Measurements from ENCODE around the gene RNU6-1.

RNU6-1 gene

DNA sequence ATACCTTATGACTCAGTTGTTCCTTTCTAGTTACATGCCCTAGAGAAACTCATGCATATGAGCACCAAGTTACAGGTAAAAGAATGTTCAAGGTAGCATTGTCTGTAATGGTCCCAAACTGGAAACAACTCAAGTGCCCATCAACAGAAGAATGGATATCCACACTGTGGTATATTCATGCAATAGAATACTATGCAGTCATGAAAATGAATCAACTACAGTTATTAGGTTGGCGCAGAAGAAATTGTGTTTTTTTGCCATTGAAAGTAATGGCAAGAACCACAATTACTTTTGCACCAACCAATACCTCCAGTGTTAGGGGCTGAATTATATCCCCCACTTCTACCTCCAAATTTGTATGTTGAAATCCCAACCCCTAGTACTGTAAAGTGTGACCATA lies 9.7 kb upstream of the RNU6-1 start:
- no peaks in the 10 kb centered on the region for H3K9me3 Mint-ChIP-seq
- CTCF ChIA-PET, result no interaction called here
- DNase-seq, result no peak
- H3K27me3 Mint-ChIP-seq, result peaks cover 9% of the 10 kb centered on the region
- no peaks in the 10 kb centered on the region for H3K36me3 Mint-ChIP-seq
- peaks cover 2% of the 10 kb centered on the region for H3K4me1 Mint-ChIP-seq
- H3K4me3 Mint-ChIP-seq, result no peak overlapping the region
- no peak overlapping the region for H3K27ac Mint-ChIP-seq

DNA sequence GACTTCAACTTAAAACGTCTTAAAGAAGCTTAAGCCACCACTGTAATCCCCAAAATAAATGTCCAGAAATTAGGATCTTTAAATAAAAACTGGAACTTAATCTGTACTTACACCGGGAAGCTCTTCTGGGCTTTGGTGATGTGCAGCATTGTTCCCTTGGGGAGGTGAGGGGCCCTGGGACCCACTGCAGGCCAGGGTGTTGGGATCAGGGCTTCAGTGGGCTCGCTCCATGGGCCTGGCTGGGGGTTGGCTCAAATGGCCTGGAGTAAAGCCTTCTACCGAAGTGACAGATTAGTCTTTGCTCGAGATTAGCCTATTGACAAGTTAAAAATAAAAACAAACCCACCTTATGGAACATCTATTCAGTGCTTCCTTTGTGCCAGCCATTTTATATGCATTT lies 6.1 kb upstream of the RNU6-1 start:
- Mint-ChIP-seq H3K36me3 (no peaks in the 10 kb centered on the region), H3K9me3 (no peaks in the 10 kb centered on the region), H3K4me3 (no peak overlapping the region), H3K4me1 (peaks cover 12% of the 10 kb centered on the region), H3K27me3 (peaks cover 8% of the 10 kb centered on the region), H3K27ac (no peak overlapping the region)
- DNase-seq, result no peak
- CTCF ChIA-PET, result no interaction called here

DNA sequence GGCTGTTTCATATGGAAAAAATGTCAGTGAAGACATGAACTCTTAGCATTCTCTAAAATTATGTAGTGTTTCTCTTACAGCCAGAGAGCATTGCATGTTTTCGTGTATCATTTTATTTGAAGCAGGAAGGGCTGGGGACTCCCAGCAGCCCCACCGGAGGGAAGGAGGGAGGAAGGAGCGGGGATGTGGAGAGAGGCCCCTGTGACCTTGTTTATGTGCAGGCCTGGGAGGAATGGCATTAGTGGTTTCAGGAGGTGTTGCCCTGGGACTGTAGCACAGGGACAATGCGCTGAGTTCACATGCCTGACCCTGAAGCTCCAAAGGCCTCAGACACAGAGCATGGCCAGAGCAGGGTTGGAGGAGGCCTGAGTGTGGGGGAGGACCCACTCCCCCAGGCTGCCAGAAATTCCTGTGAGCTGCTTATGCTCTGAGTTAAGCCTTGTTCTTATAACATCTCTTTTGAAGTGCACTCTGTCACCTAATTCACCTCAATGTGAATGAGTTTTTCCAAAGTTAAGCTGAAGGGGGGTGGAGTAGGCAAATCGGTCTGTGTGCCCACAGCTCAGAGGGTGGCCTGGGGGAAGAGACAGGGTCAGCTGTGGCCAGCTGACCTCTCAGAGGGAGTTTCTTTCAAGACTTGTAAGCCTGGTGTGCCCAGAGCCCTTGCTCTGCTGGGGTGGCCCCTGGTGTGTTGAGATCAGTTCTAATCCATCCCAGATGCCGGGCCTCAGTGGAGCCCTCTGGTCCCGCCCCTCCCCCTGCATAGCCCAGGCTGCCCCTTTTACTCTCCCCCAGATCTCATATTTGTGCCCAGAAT lies 3.9 kb upstream of the RNU6-1 start:
- peaks cover 11% of the 10 kb centered on the region for H3K27me3 Mint-ChIP-seq
- H3K36me3 Mint-ChIP-seq, result peaks cover 1% of the 10 kb centered on the region
- H3K27ac Mint-ChIP-seq, result no peak overlapping the region
- no peaks in the 10 kb centered on the region for H3K9me3 Mint-ChIP-seq
- peaks cover 22% of the 10 kb centered on the region for H3K4me1 Mint-ChIP-seq
- no peak overlapping the region for H3K4me3 Mint-ChIP-seq
- CTCF ChIA-PET, result no interaction called here
- no peak for DNase-seq

DNA sequence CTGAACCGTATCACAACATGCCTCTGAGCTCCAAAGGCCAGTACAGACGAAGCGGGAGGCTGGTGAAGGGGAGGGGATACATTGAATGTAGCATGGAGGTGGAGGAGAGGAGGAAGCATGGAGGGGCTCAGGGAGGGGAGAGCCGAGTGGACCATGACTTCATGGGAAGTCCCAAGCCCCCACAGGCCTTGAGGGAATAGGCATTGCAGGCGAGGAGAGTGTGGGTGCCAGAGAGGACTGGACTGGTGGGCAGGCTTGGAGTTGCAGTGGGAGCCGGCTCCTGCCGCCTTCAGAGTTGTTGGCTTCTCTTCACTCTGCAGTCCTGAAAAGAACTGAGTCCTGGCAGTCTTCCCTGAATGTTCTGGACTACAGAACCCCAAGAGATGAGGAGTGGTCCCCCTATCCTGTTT lies 3.3 kb upstream of the RNU6-1 start:
- CTCF ChIA-PET, result no interaction called here
- Mint-ChIP-seq H3K27ac (no peak overlapping the region), H3K9me3 (no peaks in the 10 kb centered on the region), H3K4me1 (peaks cover 28% of the 10 kb centered on the region), H3K27me3 (peaks cover 18% of the 10 kb centered on the region), H3K36me3 (peaks cover 1% of the 10 kb centered on the region), H3K4me3 (no peak overlapping the region)
- DNase-seq, result no peak

DNA sequence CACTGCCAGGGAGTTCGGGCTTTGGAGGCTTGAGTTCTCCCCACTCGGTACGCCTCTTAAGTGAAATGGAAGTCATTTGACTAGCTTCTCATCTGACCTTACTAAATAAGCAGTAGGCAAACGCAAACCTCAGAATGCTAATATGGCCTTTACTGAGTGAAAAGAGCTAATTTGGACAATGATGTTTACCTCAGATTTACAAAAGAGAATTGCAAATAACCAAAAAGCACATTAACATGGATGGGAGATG lies 1.6 kb upstream of the RNU6-1 start:
- peaks cover 33% of the 10 kb centered on the region for H3K4me1 Mint-ChIP-seq
- peaks cover 1% of the 10 kb centered on the region for H3K36me3 Mint-ChIP-seq
- H3K27ac Mint-ChIP-seq, result peak overlapping the region; percentile 96
- CTCF ChIA-PET, result interaction anchor here (1.5 kb wide), 1 partner anchor 389 kb away, joined by 6 read pairs; the partner anchor contains the start of gene CLN6
- peak overlapping the region; percentile 81 for H3K4me3 Mint-ChIP-seq
- H3K27me3 Mint-ChIP-seq, result peaks cover 34% of the 10 kb centered on the region
- no peaks in the 10 kb centered on the region for H3K9me3 Mint-ChIP-seq
- DNase-seq, result no peak

DNA sequence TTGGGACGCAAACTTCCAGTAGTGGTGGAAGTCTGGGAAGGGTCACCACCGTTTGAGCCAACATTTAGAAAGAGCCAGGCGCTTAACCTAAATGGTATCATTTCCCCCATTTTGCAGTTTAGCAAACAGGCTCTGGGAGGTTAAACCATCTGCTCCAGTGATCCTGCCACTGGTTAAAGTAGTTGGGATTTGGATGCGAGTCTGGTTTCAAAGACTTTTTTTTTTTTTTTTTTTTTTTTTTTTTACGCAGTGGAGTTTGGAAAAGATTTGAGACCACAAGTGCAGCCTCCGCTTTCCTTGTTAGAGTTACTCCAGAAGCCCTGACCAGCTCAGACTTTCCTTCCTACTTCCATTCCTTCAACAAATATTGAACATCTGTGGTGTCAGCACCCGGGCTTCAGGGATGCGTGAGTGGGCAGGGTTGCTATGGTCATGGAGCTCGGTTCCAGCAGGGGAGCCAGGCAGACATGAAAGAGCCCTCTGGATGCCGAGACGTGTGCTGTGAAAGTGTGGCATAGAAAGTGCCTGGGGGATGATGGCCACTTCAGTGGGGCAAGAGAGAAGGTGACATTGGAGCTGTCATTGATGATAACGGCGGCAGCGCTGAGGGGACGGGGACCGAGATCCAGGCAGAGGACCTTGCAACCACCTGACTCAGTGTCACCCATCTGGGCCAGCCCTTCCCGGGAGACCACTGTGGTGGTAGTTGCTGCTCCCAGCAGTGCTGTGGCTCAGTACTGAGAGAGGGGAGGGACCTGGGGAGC lies 1.1 kb upstream of the RNU6-1 start:
- peaks cover 1% of the 10 kb centered on the region for H3K36me3 Mint-ChIP-seq
- peaks cover 38% of the 10 kb centered on the region for H3K4me1 Mint-ChIP-seq
- no peak for DNase-seq
- CTCF ChIA-PET, result interaction anchor here (1.5 kb wide), 1 partner anchor 389 kb away, joined by 6 read pairs; the partner anchor contains the start of gene CLN6
- H3K27ac Mint-ChIP-seq, result peak overlapping the region; percentile 96
- H3K27me3 Mint-ChIP-seq, result peaks cover 39% of the 10 kb centered on the region
- peak overlapping the region; percentile 81 for H3K4me3 Mint-ChIP-seq
- H3K9me3 Mint-ChIP-seq, result no peaks in the 10 kb centered on the region

DNA sequence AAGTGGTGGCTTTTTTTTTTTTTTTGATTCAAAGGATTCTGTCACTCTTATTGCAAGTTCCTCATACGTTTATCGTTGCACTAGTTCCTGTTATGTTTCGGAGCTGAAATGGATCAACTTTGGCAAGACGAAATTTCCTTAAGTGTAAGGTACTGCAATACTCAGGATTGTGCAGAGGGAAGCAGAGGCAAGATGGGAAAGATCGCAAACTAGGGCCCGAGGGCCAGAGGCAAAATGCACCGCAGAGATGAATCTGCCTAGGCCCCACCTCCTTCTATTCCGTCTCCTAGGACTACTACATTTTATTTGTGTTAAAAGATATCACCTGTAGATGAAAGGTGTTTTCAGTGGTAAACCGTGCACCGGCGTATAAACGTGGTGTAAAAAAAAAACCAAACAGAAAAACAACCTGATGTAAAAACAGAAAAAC lies 331 bp downstream of the RNU6-1 start:
- Mint-ChIP-seq H3K27me3 (peaks cover 53% of the 10 kb centered on the region), H3K4me1 (peaks cover 51% of the 10 kb centered on the region), H3K9me3 (no peaks in the 10 kb centered on the region), H3K4me3 (peak overlapping the region; percentile 81), H3K27ac (peak overlapping the region; percentile 96), H3K36me3 (peaks cover 1% of the 10 kb centered on the region)
- DNase-seq, result peak; percentile 50
- CTCF ChIA-PET, result no interaction called here

DNA sequence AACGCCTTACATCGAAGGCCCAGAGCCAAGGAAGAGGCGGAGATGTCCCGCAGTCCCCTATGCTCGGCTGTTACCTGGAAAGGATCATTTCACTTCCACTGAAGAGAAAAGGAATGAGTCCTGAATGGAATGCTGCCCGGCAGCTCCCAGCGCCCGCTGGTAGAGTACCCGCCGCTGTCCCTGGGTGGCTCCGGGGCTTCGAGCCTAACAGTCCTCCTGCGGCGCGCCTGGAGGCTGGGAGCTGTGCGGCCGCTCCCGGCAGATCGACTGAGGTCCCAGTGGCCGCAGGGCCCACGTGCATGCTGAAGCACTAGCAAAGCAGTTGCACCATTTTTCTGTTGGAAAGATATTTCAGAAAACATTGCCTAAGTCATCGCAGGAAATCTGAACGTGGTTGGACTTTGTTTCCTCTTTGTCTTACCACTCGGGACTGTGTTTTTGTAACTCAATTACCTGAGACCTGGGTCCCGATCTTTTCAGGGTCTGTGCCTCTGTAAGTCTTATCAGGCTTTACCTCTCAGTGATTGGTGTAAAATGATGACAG lies 984 bp downstream of the RNU6-1 start:
- H3K4me3 Mint-ChIP-seq, result peak overlapping the region; percentile 38
- H3K27ac Mint-ChIP-seq, result peak overlapping the region; percentile 76
- CTCF ChIA-PET, result no interaction called here
- peaks cover 60% of the 10 kb centered on the region for H3K27me3 Mint-ChIP-seq
- no peaks in the 10 kb centered on the region for H3K9me3 Mint-ChIP-seq
- peaks cover 1% of the 10 kb centered on the region for H3K36me3 Mint-ChIP-seq
- peaks cover 57% of the 10 kb centered on the region for H3K4me1 Mint-ChIP-seq
- no peak for DNase-seq

DNA sequence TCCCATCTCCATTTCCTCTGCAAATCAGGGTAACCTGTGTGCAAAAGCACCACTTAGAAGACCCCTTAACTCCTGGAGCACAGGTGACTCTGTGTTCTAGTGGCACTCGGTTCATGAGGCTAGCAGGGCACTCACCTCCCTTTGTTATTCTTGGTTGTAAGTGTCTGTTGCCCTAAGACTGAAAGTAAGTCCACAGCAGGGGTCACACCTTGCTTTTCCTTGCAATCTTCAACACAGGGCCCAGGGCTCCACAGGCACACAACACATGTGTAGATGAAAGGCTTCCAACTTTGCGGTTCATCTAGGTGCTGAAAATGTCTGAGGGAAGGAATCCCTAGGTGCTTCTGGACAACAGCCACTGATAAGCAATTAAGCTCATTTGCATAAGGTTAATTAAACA lies 2.9 kb downstream of the RNU6-1 start:
- CTCF ChIA-PET, result interaction anchor here (0.6 to 4.2 kb wide), 7 partner anchors 53 to 382 kb away, joined by 3 to 35 read pairs (median 6); no protein-coding TSS in a partner anchor
- H3K27me3 Mint-ChIP-seq, result peaks cover 79% of the 10 kb centered on the region
- H3K4me3 Mint-ChIP-seq, result no peak overlapping the region
- no peak overlapping the region for H3K27ac Mint-ChIP-seq
- no peaks in the 10 kb centered on the region for H3K9me3 Mint-ChIP-seq
- peaks cover 66% of the 10 kb centered on the region for H3K4me1 Mint-ChIP-seq
- H3K36me3 Mint-ChIP-seq, result peaks cover 1% of the 10 kb centered on the region
- DNase-seq, result no peak

DNA sequence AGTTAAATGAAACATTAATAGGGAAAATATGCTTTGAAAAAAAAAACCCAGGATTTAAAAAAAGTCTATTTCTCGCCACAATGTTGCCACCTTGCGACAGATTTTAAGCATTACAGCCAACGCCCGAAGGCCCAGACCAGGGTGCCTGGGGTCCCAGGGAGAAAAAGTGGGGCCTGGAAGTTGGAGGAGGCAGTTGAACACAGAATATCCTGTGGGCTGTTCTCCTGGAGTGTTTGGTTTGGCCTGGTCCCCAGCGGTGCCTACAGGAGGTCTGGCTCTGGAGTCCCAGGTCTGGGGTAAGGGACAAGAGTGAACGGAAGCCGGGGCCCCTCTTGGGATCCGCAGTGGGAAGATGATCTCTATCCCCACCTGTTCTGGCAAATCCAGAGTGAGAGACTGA lies 3.4 kb downstream of the RNU6-1 start:
- CTCF ChIA-PET, result interaction anchor here (0.9 to 4.2 kb wide), 9 partner anchors 12 to 890 kb away, joined by 3 to 35 read pairs (median 6); partner anchors contain the start of gene SKOR1
- Mint-ChIP-seq H3K9me3 (no peaks in the 10 kb centered on the region), H3K4me3 (peak overlapping the region; percentile 63), H3K27ac (peak overlapping the region; percentile 7), H3K27me3 (peaks cover 84% of the 10 kb centered on the region), H3K4me1 (peaks cover 62% of the 10 kb centered on the region), H3K36me3 (peaks cover 1% of the 10 kb centered on the region)
- DNase-seq, result peak; percentile 69

DNA sequence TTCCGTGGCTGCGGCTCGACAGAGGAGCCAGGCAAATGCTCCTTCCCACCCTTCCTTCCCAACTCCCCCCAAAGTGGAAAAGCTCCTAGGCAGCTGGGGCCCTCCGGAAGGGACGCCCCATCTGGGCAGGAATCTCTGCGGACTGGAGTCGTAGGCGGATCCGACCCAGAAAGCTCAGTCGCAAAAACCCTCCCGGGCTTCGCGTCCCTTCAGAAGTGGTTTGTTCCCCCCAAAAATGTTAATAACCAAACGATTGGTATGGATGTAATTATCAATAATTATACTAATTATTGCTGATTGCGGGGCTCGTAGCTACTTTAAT lies 3.8 kb downstream of the RNU6-1 start:
- peaks cover 85% of the 10 kb centered on the region for H3K27me3 Mint-ChIP-seq
- no peaks in the 10 kb centered on the region for H3K9me3 Mint-ChIP-seq
- H3K36me3 Mint-ChIP-seq, result peaks cover 1% of the 10 kb centered on the region
- peak overlapping the region; percentile 63 for H3K4me3 Mint-ChIP-seq
- DNase-seq, result no peak
- H3K4me1 Mint-ChIP-seq, result peaks cover 58% of the 10 kb centered on the region
- no peak overlapping the region for H3K27ac Mint-ChIP-seq
- CTCF ChIA-PET, result interaction anchor here (0.9 to 4.2 kb wide), 8 partner anchors 12 to 890 kb away, joined by 3 to 35 read pairs (median 6); partner anchors contain the start of gene SKOR1

DNA sequence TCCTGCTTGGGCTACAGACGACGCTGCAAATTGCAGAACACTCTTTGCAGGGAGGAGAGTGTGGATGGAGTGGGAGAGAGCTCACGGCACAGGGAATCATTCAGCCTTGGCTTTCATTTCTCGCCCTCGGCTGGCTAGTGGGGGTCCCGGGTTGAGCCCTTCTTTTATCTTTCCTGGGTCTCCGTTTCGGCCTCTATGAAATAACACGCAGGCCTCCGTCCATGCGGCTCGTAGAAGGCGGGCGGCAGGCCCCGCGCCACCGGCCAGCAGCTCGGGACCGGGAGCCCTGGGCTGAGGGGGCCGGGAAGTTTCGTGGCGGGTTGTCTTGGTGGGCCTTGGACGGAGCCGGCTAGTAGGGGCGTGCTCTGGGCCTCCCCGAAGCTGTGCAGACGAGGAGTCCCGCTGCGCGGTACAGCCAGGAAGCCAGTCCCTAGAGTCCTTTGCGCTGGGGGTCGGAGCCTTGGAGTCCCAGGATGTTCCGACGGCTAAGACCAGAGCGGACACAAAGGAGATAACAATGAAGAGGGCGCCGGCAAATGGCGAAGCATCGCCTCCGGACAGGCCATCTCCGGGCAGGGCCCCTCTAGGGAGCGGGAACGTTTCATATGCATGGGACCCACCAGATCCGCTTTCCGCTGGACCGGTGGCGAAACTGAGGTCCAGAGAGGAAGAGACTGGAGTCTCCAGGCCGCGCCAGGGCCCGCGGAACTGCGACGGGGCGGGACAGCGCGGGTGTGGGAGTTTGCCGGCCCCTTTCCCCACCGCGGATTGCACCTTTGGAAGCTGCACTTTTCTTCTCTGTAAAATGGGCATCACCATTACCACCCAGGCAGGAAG lies 4.3 kb downstream of the RNU6-1 start:
- no peak for DNase-seq
- Mint-ChIP-seq H3K27ac (peak overlapping the region; percentile 4), H3K4me1 (peaks cover 56% of the 10 kb centered on the region), H3K27me3 (peaks cover 89% of the 10 kb centered on the region), H3K4me3 (peak overlapping the region; percentile 63), H3K9me3 (no peaks in the 10 kb centered on the region), H3K36me3 (peaks cover 1% of the 10 kb centered on the region)
- CTCF ChIA-PET, result interaction anchor here (0.6 to 4.2 kb wide), 9 partner anchors 11 to 889 kb away, joined by 3 to 35 read pairs (median 6); partner anchors contain the start of gene SKOR1

DNA sequence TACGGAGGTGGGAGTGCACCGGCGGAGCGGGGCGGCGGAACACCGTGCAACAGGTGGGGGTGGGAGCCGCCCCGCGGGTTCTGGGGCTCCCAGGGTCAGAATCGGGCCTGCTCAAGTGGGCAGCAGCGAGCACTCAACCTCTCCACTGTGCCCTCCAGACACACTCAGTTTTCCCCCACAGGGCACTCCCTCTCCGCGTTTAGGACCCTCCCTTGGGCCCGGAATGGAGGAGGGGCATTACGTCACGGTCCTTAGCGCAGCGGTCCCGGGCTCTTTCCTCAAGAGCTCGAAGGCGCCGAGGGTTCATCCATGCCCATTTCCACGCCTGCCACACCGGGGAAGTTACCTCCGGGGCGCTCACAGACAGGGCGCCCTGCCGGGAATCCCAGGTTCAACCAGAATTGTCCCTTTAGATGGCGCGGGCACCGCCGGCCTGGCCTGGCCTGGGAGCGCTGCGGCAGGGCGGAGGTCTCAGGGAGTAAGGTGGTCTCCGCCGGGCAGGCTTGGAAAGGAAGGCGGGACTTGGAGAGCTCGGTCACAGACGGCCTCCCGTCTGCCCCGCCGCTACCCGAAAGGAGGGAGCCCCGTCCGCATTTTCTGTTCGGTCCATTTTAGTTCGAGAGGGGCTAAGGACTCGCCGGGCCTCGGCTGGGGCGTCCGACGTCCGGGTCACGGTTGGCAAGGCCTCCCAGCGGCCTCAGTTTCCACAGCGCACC lies 5.1 kb downstream of the RNU6-1 start:
- peak overlapping the region; percentile 4 for H3K27ac Mint-ChIP-seq
- H3K36me3 Mint-ChIP-seq, result no peaks in the 10 kb centered on the region
- no peaks in the 10 kb centered on the region for H3K9me3 Mint-ChIP-seq
- DNase-seq, result no peak
- H3K4me3 Mint-ChIP-seq, result peak overlapping the region; percentile 63
- H3K27me3 Mint-ChIP-seq, result peaks cover 93% of the 10 kb centered on the region
- H3K4me1 Mint-ChIP-seq, result peaks cover 61% of the 10 kb centered on the region
- CTCF ChIA-PET, result interaction anchor here (0.6 to 4.2 kb wide), 4 partner anchors 11 to 889 kb away, joined by 4 to 35 read pairs (median 10); partner anchors contain the start of gene SKOR1

Data from activated naive CD4-positive, alpha-beta T cell treated with anti-CD3 and anti-CD28 coated beads, Interleukin-2, amount 10 ng/mL, durations not matched to agents 7 days and 5 days (primary cell).